GM19023 (cell line): ENCODE data around the gene GVQW3.

Source experiments
- ATAC-seq: cut with Tn5 transposase; IDR thresholded peaks from one replicate; pipeline ENCODE4 v1.9.1; 2021; ENCODE audit warnings: mild to moderate bottlenecking, moderate library complexity; ENCODE audit not compliant: unreplicated experiment

GVQW3 gene

GRCh38 chr11:76380977-76381719 is at the start of gene GVQW3, which contains the start of gene THAP12:
Gene GVQW3 (plus strand): TSS chr11:76381323. CDS start chr11:76381829, 506 bp downstream.
Gene THAP12 (minus strand): TSS chr11:76381132. CDS start chr11:76380836, 296 bp downstream.
- peak; percentile 77 for ATAC-seq

- no peak for ATAC-seq
Observed at GRCh38 chr11:76334826-76335389, 46.2 kb upstream of the GVQW3 start.

- no peak for ATAC-seq
Observed at GRCh38 chr11:76335842-76336241, 45.3 kb upstream of the GVQW3 start.

- no peak for ATAC-seq
Observed at GRCh38 chr11:76336597-76336996, 44.5 kb upstream of the GVQW3 start.

GRCh38 chr11:76337469-76337868 is 43.7 kb upstream of the GVQW3 start:
- no peak for ATAC-seq

GRCh38 chr11:76337923-76338322 is 43.2 kb upstream of the GVQW3 start:
- ATAC-seq, result no peak

- no peak for ATAC-seq
Observed at GRCh38 chr11:76339221-76339620, 41.9 kb upstream of the GVQW3 start.

GRCh38 chr11:76347466-76347865 is 33.7 kb upstream of the GVQW3 start:
- no peak for ATAC-seq

GRCh38 chr11:76348348-76348747 is 32.8 kb upstream of the GVQW3 start:
- no peak for ATAC-seq

- ATAC-seq, result no peak
Observed at GRCh38 chr11:76355172-76355571, 26.0 kb upstream of the GVQW3 start.

GRCh38 chr11:76361374-76361773 is 19.7 kb upstream of the GVQW3 start:
- ATAC-seq, result no peak

- ATAC-seq, result no peak
Observed at GRCh38 chr11:76361776-76362175, 19.3 kb upstream of the GVQW3 start.

GRCh38 chr11:76362716-76363115 is 18.4 kb upstream of the GVQW3 start:
- ATAC-seq, result no peak

GRCh38 chr11:76365038-76365679 is 16.0 kb upstream of the GVQW3 start:
- no peak for ATAC-seq

- ATAC-seq, result no peak
Observed at GRCh38 chr11:76368490-76368889, 12.6 kb upstream of the GVQW3 start.

- no peak for ATAC-seq
Observed at GRCh38 chr11:76369406-76369805, 11.7 kb upstream of the GVQW3 start.

GRCh38 chr11:76371170-76371569 is 10.0 kb upstream of the GVQW3 start:
- peak; percentile 79 for ATAC-seq

GRCh38 chr11:76376746-76377558 is 4.2 kb upstream of the GVQW3 start:
- no peak for ATAC-seq

GRCh38 chr11:76379807-76380158 is 1.3 kb upstream of the GVQW3 start:
- no peak for ATAC-seq

GRCh38 chr11:76380159-76380976 is 755 bp upstream of the GVQW3 start:
- peak; percentile 23 for ATAC-seq
